Thyroid gland (tissue), 4 donors: ENCODE data around the gene GMPR.
A peak's percentile ranks its signal among the peaks of the same experiment; 100 is the strongest.

Source experiments
- CTCF ChIP-seq, 6 experiments: fragments of 200-600 bp in 3 of 6; fragments of 450-650 bp in 3 of 6; sonication (generic) in 3 of 6; IDR thresholded peaks; one replicate each; pipeline ENCODE4 v1.5.1; 2016 to 2019; ENCODE audit warnings: antibody characterized with exemption in 6 of 6, mild to moderate bottlenecking in 2 of 6, inconsistent platforms in 1 of 6, moderate library complexity in 1 of 6
- POLR2A ChIP-seq, 2 donors: fragments of 450-650 bp; IDR thresholded peaks; one replicate each; pipeline ENCODE4 v1.6.1; 2017; ENCODE audit warnings: antibody characterized with exemption in 2 of 2, mild to moderate bottlenecking in 2 of 2, moderate library complexity in 1 of 2

- TF ChIP-seq POLR2A (IDR thresholded peaks at IDR 0.05) (peak in 1 of 2 donors; percentile 63), CTCF (IDR thresholded peaks at IDR 0.05) (no peak)
Measured at GRCh38 chr6:16238057-16238962, at the start of gene GMPR.
